SK-N-SH (cell line): ENCODE results near the gene CLASRP. TPM values are rescaled to one million over a fixed set of nuclear protein-coding genes. Genes with fewer than 3 reads are reported as not detected.

Experiments used
- CTCF ChIA-PET: fragments of 300-600, 350-600 bp; formaldehyde crosslinking; extraction: SDS; loops from one replicate; lab custom pipeline; 2021; lab: Yijun Ruan, JAX
- POLR2A ChIA-PET: fragments of 350-600 bp; sonication (Branson Sonifier 250); formaldehyde crosslinking; extraction: SDS; loops from one replicate; lab custom pipeline; 2020; ENCODE audit warnings: antibody characterized with exemption, inconsistent platforms; lab: Yijun Ruan, JAX
- DNase-seq: peaks from one replicate; pipeline ENCODE4 v3.0.0; 2012
- H2AFZ ChIP-seq: fragments of 200-600 bp; sonication (generic); 2 replicates; pipeline ENCODE4 v1.8.1; 2016; ENCODE audit warnings: antibody characterized with exemption, mild to moderate bottlenecking, low read depth
- H3F3A ChIP-seq: fragments of 200-600 bp; sonication (generic); replicated peaks from 2 replicates; pipeline ENCODE3; 2016; ENCODE audit warnings: antibody characterized with exemption, mild to moderate bottlenecking; ENCODE audit not compliant: insufficient read depth
- H3K27ac ChIP-seq, 2 experiments: fragments of 200-500 bp in 1 of 2; fragments of 200-600 bp in 1 of 2; sonication (Bioruptor generic) in 1 of 2; sonication (generic), shearing (Covaris generic) in 1 of 2; 2 replicates each; pipeline versions ENCODE4 v1.5.1 to v1.6.1; 2014 to 2016; ENCODE audit warnings: low read depth in 2 of 2, inconsistent platforms in 1 of 2, low read length in 1 of 2, mild to moderate bottlenecking in 1 of 2, mixed read lengths in 1 of 2
- H3K27me3 ChIP-seq: fragments of 200-600 bp; sonication (generic), shearing (Covaris generic); 2 replicates; pipeline ENCODE4 v1.6.1; 2016; ENCODE audit warnings: mixed run types; ENCODE audit not compliant: insufficient read depth
- H3K36me3 ChIP-seq, 2 experiments: fragments of 200-500 bp in 1 of 2; fragments of 200-600 bp in 1 of 2; sonication (Bioruptor generic) in 1 of 2; sonication (generic) in 1 of 2; replicated peaks in 1 of 2; 2 replicates each; pipeline versions ENCODE3 to v1.5.1; 2014 to 2016; ENCODE audit warnings: low read length in 1 of 2, mild to moderate bottlenecking in 1 of 2; ENCODE audit not compliant: insufficient read depth in 2 of 2, control insufficient read depth in 1 of 2
- H3K4me1 ChIP-seq, 2 experiments: fragments of 200-500 bp in 1 of 2; fragments of 200-600 bp in 1 of 2; sonication (Bioruptor generic) in 1 of 2; sonication (generic), shearing (Covaris generic) in 1 of 2; 2 replicates each; pipeline versions ENCODE4 v1.5.1 to v1.6.1; 2014 to 2016; ENCODE audit warnings: low read depth in 1 of 2, low read length in 1 of 2, mixed run types in 1 of 2; ENCODE audit not compliant: insufficient read depth in 2 of 2, control insufficient read depth in 1 of 2
- H3K4me2 ChIP-seq: fragments of 200-600 bp; sonication (generic), shearing (Covaris generic); 2 replicates; pipeline ENCODE4 v1.6.1; 2017; ENCODE audit warnings: mixed run types
- H3K4me3 ChIP-seq, 2 experiments: fragments of 200-500 bp in 1 of 2; fragments of 200-600 bp in 1 of 2; sonication (Bioruptor generic) in 1 of 2; sonication (generic), shearing (Covaris generic) in 1 of 2; 2 replicates each; pipeline versions ENCODE4 v1.5.1 to v1.8.1; 2014 to 2016; ENCODE audit warnings: low read depth in 2 of 2, inconsistent platforms in 1 of 2, low read length in 1 of 2, mild to moderate bottlenecking in 1 of 2, mixed read lengths in 1 of 2, moderate library complexity in 1 of 2
- H3K79me2 ChIP-seq: fragments of 200-600 bp; sonication (generic); 2 replicates; pipeline ENCODE4 v1.8.1; 2017; ENCODE audit warnings: mild to moderate bottlenecking; ENCODE audit not compliant: insufficient read depth
- H3K9ac ChIP-seq: fragments of 200-600 bp; sonication (generic); 2 replicates; pipeline ENCODE4 v1.6.1; 2017; ENCODE audit warnings: mixed run types
- H3K9me2 ChIP-seq: fragments of 200-600 bp; sonication (generic); 2 replicates; pipeline ENCODE4 v1.6.1; 2017; ENCODE audit warnings: mixed run types
- H3K9me3 ChIP-seq: fragments of 200-600 bp; sonication (generic); 2 replicates; pipeline ENCODE4 v1.6.1; 2017; ENCODE audit warnings: mixed run types, mild to moderate bottlenecking, moderate library complexity
- H4K20me1 ChIP-seq: fragments of 200-600 bp; sonication (generic); 2 replicates; pipeline ENCODE4 v1.6.1; 2017; ENCODE audit warnings: mild to moderate bottlenecking, mixed run types; ENCODE audit not compliant: insufficient read depth
- ELF1 ChIP-seq: IDR thresholded peaks from 2 replicates; pipeline ENCODE4 v1.4.0; 2012
- EP300 ChIP-seq, 2 experiments: IDR thresholded peaks; 2 replicates each; pipeline versions ENCODE4 v1.4.0 to v1.6.1; 2012; ENCODE audit warnings: borderline replicate concordance in 1 of 2, low read depth in 1 of 2, low read length in 1 of 2
- GABPA ChIP-seq: IDR thresholded peaks from 2 replicates; pipeline ENCODE4 v1.4.0; 2012; ENCODE audit warnings: low read depth, mild to moderate bottlenecking
- IRF3 ChIP-seq: fragments of 150-350 bp; IDR thresholded peaks from 2 replicates; pipeline ENCODE4 v1.6.1; 2016; ENCODE audit warnings: mild to moderate bottlenecking, low read depth, low read length
- MAX ChIP-seq: IDR thresholded peaks from 2 replicates; pipeline ENCODE4 v1.4.0; 2012; ENCODE audit warnings: low read depth
- MEF2A ChIP-seq: IDR thresholded peaks from 2 replicates; pipeline ENCODE4 v1.4.0; 2012; ENCODE audit warnings: low read depth, borderline replicate concordance
- MXI1 ChIP-seq: IDR thresholded peaks from 2 replicates; pipeline ENCODE4 v1.6.1; 2012; ENCODE audit warnings: mild to moderate bottlenecking, low read depth, low read length, improper control_type of control experiment
- NRF1 ChIP-seq: IDR thresholded peaks from 2 replicates; pipeline ENCODE4 v1.6.1; 2012; ENCODE audit warnings: low read depth, mild to moderate bottlenecking, low read length
- PBX3 ChIP-seq: IDR thresholded peaks from 2 replicates; pipeline ENCODE4; 2012
- TAF1 ChIP-seq: IDR thresholded peaks from 2 replicates; pipeline ENCODE4 v1.6.1; 2012; ENCODE audit warnings: low read depth, mild to moderate bottlenecking, low read length, moderate library complexity, borderline replicate concordance
- TEAD4 ChIP-seq: IDR thresholded peaks from 2 replicates; pipeline ENCODE4 v1.4.0; 2012; ENCODE audit warnings: mild to moderate bottlenecking, borderline replicate concordance; ENCODE audit not compliant: insufficient read depth
- USF1 ChIP-seq: IDR thresholded peaks from 2 replicates; pipeline ENCODE4 v1.4.0; 2012; ENCODE audit warnings: low read depth, borderline replicate concordance
- WGBS: methylation state at CpG from one replicate; pipeline ENCODE4 v1.1.6; 2017; ENCODE audit warnings: low lambda C conversion rate; 5-methylcytosine and 5-hydroxymethylcytosine counted together
- polyA plus RNA-seq, 3 experiments: library from polyadenylated mRNA; depleted of rRNA; stranded (reverse); fragments of >200 nt; gene quantifications; 2 replicates each; pipeline ENCODE4 v1.2.3, GENCODE V29; 2012

CLASRP gene
- polyA plus RNA-seq, 1 of the 3 experiments (the other 2 are of a cell fraction), result 54.8 TPM

GRCh38 chr19:45049073-45049736, 10.4 kb downstream of the CLASRP start:
- WGBS, result 92% methylated on average over 3 of the region's 8 CpGs
- H3K79me2 ChIP-seq, result peaks cover 97% of the 10 kb centered on the region
- no peaks in the 10 kb centered on the region; a peak in 1 of 4 replicates for H3K4me1 ChIP-seq
- TF ChIP-seq EP300 (IDR thresholded peaks at IDR 0.05; ENCODE audit: borderline replicate concordance in 1 of 2, low read depth in 1 of 2, low read length in 1 of 2) (no peak), TEAD4 (no peak), ELF1 (no peak), MAX (no peak)
- H2AFZ ChIP-seq, result no peak overlapping the region
- ChIA-PET CTCF (interaction anchor here (1.4 to 3.8 kb wide), 2 partner anchors 9 to 10 kb away, joined by 5 to 16 read pairs; no protein-coding TSS in a partner anchor), POLR2A (interaction anchor here (1.8 kb wide), 1 partner anchor 9 kb away, joined by 4 read pairs; no protein-coding TSS in a partner anchor)
- peaks cover 4% of the 10 kb centered on the region for H3F3A ChIP-seq
- H3K27me3 ChIP-seq, result no peaks in the 10 kb centered on the region
- H3K9ac ChIP-seq, result no peak overlapping the region
- peaks cover 86% of the 10 kb centered on the region for H4K20me1 ChIP-seq
- H3K4me2 ChIP-seq, result no peak overlapping the region
- no peak overlapping the region for H3K4me3 ChIP-seq
- no peaks in the 10 kb centered on the region for H3K9me3 ChIP-seq
- DNase-seq, result no peak
- H3K36me3 ChIP-seq, result peaks cover 20 to 40% of the 10 kb centered on the region in 2 experiments
- no peak overlapping the region for H3K27ac ChIP-seq
- H3K9me2 ChIP-seq, result no peaks in the 10 kb centered on the region

GRCh38 chr19:45050036-45050435, 11.2 kb downstream of the CLASRP start:
- Histone ChIP-seq H3K27ac (no peak overlapping the region), H3K4me2 (no peak overlapping the region), H4K20me1 (peaks cover 78% of the 10 kb centered on the region), H2AFZ (no peak overlapping the region), H3K9me3 (no peaks in the 10 kb centered on the region), H3K4me3 (no peak overlapping the region), H3K9me2 (no peaks in the 10 kb centered on the region)
- no peak for DNase-seq
- WGBS, result 97% methylated on average over 6 of the region's 6 CpGs
- POLR2A ChIA-PET, result interaction anchor here (1.8 kb wide), 1 partner anchor 10 kb away, joined by 4 read pairs; no protein-coding TSS in a partner anchor
- TF ChIP-seq USF1 (no peak), MEF2A (no peak), IRF3 (no peak), GABPA (no peak), MXI1 (no peak), NRF1 (no peak), PBX3 (no peak), EP300 (IDR thresholded peaks at IDR 0.05; ENCODE audit: borderline replicate concordance in 1 of 2, low read depth in 1 of 2, low read length in 1 of 2) (no peak), TAF1 (no peak)
- TF ChIP-seq, all 33 proteins: peak for 0
- Histone ChIP-seq H3F3A (peaks cover 4% of the 10 kb centered on the region), H3K9ac (no peak overlapping the region), H3K36me3 (peaks cover 16 to 39% of the 10 kb centered on the region in 2 experiments), H3K4me1 (no peaks in the 10 kb centered on the region; a peak in 1 of 4 replicates), H3K27me3 (no peaks in the 10 kb centered on the region), H3K79me2 (peaks cover 91% of the 10 kb centered on the region)
- CTCF ChIA-PET, result interaction anchor here (1.4 to 3.8 kb wide), 2 partner anchors 8 to 10 kb away, joined by 5 to 16 read pairs; no protein-coding TSS in a partner anchor
